ENCODE data around the gene SCRN1.

DNA sequence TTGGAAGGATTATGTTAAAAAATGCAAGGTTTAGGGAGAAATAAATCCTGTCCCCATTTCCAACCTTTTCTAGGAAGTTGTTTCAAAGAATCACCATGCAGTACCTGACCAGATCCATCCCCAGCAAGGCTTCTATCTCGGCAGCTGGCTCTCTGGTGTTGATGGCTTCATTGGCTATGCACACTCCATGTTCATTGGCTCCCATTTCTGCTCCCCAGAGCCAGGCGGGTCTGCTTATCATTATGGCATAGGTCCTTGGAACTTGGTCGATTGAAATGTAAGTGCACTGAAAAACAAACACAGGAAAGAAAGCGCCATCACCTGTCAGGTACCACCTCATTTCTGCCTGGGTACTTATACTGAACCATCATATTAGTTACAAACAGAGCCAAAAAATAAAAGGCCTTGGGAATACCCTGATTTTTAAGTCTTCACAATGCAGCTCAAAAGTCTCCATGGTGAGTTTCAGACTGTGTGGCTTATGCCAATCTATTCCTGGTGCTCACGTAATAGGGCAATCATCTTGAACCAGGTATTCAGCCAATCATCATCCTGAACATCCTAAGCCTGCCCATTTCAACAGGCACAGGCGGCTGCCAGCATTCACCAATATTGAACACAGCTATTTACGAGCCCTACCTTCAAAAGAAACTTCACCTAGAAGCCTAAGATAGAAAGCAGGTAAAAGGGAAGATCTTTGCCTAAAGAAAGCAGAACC is 34.4 kb downstream of the SCRN1 start:
- TF ChIP-seq POLR2A (IDR thresholded peaks at IDR 0.05) (no peak), CTCF (IDR thresholded peaks at IDR 0.05) (no peak)

Data from thyroid gland (tissue), 4 donors.